Subcutaneous preadipocyte (primary cell): ENCODE measurements around the gene SLC31A2. TPM values are rescaled to one million over a fixed set of nuclear protein-coding genes. Genes with fewer than 3 reads are reported as not detected.

Experiments used
- total RNA-seq: library from RNA; depleted of rRNA; stranded (reverse); fragments of >200 nt; gene quantifications from 2 replicates; pipeline ENCODE4 v1.2.3, GENCODE V29; 2012

SLC31A2 gene, protein sequence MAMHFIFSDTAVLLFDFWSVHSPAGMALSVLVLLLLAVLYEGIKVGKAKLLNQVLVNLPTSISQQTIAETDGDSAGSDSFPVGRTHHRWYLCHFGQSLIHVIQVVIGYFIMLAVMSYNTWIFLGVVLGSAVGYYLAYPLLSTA
- 15.6 and 22.8 TPM in 2 replicates for total RNA-seq

GRCh38 chr9:113150670-113151611, at the start of gene SLC31A2:
Gene SLC31A2, plus strand, starts transcription at chr9:113151007. Its CDS starts 68 bp downstream, at chr9:113151075.

Other genes with a start within 250 kb of the SLC31A2 start
- 0.73 and 2.0 TPM in 2 replicates for gene ZNF883, start 138.8 kb upstream of the SLC31A2 start, total RNA-seq
- 0.73 and 1.6 TPM in 2 replicates for gene ZFP37, start 94.3 kb upstream of the SLC31A2 start, total RNA-seq
- 22.0 and 26.4 TPM in 2 replicates for gene FKBP15, start 70.3 kb downstream of the SLC31A2 start, total RNA-seq
- gene SLC31A1, start 70.5 kb downstream of the SLC31A2 start, total RNA-seq, result 19.1 and 22.1 TPM in 2 replicates
- gene CDC26, start 124.6 kb downstream of the SLC31A2 start, total RNA-seq, result 24.8 and 27.9 TPM in 2 replicates
- 26.5 and 41.4 TPM in 2 replicates for gene PRPF4, start 124.7 kb downstream of the SLC31A2 start, total RNA-seq
- under 0.01 TPM in 1 of 2 replicates, not detected in the other for gene RNF183, start 152.4 kb downstream of the SLC31A2 start, total RNA-seq
- 0.73 and 0.98 TPM in 2 replicates for gene WDR31, start 189.3 kb downstream of the SLC31A2 start, total RNA-seq
- not detected in 2 replicates for gene BSPRY, start 198.5 kb downstream of the SLC31A2 start, total RNA-seq
- gene HDHD3, start 226.0 kb downstream of the SLC31A2 start, total RNA-seq, result 4.3 and 7.3 TPM in 2 replicates